Activated CD4-positive, alpha-beta T cell treated with anti-CD3 and anti-CD28 coated beads, Interleukin-10, Interleukin-2, amounts not matched to agents 100 ng/mL and 50 ng/mL, durations not matched to agents 16 hours and 8 hours (primary cell): ENCODE measurements around the gene RPS6KA2.

Experiments used
- DNase-seq: peaks from one replicate; pipeline ENCODE4 v3.0.0-alpha.2; 2020

RPS6KA2 gene

DNA sequence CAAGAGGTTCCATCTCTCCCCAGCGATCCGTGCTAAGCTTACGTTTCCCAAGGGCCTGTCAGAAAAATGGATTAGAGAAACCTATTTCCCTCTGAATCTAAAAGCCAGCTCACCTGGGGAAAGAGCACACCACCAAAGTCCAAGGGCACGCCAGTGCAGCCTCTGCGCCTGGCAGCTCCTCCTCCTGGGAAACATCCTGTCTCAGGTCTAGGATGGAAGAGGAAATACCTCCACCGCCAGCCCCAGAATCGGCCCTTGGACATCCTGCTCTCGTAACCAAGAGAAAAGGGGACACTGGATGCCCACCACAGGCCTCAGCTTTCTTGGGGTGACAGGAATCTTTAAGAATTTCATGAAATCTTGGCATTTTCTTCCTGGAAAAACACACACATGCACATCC lies 59.2 kb downstream of the RPS6KA2 start:
- DNase-seq = no peak

DNA sequence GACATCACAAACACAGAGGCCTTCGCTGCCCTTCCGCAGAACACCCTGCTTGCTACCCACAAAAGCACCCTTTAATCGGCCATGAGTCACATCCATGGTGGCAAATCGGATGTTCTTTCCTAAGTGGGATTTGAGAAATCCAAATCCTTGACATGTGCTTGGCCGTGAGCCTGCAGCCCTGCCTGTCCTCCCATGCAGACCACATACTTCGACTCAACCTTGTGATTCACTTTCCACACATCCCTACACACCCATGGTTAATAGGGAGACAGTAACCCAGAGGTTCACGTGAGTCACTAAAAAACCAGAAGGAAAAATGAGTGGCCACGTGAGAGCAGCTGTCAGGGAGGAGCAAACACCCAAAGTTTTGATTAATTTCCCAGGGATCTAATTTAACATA lies 59.9 kb downstream of the RPS6KA2 start:
- no peak for DNase-seq

DNA sequence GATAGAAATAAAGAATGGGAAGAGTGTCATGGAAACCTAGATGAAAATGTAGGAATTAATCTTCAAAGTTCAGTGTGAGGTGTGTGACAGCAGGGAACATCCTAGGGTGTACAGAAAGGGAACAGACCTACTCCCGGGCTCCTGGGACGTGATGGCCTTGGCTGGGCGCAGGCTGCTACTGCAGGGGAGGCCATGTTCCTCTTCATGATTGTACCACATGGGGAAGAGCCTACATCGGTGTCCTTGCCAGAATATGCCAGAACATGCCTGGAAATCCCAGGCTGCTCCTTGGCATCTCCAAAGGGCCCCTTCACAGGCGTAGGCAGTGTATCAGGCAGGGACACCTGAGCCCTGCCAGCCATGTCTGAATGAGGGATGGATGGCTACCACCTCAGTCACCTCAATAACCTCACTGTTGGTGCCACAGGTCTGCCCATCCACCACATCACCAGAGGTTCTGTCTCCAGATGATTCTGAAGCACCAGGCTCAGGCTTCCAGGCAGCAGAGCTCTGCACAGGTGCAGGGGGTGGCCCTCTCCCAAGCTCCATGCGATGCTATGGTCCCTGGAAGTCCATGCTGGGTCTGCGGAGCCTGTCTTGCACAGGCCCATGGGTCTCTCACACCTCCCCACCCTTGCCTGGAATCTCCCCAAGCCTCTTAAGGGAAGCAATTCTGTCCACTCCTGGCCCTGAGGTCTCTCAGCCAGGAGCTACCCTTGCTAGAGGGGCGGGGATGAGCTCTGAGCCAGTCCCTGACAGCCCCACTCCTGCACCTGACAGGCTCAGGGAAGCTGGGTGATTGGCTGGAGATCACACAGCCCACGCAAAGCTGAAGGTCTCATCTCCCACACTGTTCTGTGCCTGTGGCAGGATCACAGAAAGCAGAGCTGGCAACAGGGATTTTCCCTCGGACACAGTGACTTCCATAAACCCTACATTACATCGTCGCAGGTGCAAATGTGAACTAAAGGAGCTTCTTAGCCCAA lies 60.7 kb downstream of the RPS6KA2 start:
- DNase-seq = no peak

DNA sequence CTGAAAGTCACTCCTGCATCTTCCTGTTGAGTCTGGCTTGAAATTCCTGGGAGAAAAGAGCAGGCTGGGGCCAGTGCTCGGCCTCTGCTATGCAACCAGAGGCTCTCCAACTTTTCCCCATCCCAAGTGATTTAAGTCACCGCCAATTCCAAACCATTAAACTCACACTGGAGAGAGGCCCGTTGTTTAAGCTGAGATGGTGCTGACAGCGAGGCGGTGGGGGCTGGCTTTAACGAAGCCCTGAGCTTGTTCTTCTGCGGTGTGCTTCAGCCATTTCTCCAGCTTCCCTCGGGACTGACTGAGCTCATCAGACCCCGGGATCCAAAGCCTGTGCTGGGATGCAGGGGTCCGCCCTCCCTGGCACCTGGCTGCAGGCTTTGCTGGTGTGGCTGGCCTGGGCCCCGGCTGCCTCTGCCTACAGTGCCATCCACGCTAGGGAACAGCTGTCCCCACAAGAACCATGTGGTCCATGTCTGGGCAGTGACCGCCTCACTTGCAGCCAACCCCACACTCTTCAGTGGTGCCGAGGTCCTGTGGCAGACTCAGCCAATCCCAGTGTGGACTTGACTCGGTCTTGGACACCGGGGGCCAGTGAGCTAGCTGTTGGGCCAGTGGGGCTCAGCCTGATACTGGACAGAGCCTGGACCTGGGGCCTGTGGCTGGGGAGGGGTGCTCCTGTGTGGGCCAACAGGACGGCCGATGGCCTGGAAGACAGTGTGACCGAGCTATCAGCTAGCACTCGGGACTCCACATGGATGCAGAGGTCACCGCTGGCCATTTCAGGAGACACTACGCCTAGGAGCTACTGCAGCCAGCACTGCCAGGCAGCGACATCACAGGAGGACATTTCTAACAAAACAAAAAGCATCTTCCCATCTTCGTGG lies 61.7 kb downstream of the RPS6KA2 start:
- no peak for DNase-seq

DNA sequence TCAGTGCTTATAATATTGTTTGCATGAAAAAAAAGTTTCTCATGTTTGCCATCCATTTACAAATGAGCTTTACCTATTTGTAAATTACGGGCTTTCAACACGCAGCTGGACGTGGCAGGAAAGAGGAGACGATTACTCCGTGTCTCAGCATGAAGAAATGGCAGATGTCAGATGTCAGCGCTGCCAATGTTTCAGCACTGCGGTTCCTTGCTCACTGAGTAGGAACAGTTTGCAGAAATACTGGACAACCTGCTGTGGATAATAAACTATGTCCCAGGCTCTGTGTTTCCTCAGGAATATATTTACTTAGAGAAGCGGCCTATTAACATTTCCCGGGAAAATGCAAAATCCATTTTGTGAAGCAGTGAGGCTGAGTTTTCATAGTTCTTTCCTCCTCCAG lies 63.2 kb downstream of the RPS6KA2 start:
- no peak for DNase-seq

DNA sequence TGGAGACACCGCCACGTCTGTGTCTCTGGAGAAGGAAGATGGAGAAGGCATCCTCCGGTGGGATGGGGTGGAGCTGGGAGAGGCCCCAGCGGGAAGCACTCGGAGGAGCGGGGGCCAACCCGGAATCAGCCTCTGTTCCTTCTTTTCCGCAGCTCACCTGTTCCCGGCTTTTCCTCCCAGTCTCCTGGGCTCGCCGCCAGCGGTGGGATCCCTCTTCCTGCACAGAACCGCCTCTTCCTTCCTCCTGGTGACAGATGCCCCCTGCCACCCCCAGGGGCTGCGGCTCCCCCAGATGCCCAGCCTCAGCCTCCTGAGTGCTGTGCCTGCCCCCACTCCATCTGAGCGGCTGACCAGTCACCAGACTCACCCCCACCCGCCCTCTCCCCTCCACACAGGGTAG lies 63.9 kb downstream of the RPS6KA2 start:
- no peak for DNase-seq

DNA sequence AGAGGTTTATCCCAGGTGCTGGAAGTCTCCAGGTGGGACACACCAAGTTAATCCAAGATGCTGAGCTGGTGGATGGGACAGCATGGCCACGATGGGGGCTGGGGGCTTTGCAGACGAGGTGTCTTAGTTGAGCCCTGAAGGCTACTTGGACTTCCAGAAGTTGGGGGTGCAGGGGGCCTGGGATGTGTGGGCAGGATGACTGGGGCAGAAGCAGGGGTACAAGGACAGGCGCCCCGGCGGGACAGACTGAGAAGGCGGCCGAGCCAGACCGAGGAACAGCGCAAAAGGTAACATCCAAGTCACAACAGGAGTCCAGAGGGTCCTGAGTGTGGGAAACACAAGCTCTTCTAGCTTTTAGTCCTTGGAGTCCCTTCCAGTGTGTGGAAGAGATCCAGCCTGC lies 64.3 kb downstream of the RPS6KA2 start:
- DNase-seq = no peak

DNA sequence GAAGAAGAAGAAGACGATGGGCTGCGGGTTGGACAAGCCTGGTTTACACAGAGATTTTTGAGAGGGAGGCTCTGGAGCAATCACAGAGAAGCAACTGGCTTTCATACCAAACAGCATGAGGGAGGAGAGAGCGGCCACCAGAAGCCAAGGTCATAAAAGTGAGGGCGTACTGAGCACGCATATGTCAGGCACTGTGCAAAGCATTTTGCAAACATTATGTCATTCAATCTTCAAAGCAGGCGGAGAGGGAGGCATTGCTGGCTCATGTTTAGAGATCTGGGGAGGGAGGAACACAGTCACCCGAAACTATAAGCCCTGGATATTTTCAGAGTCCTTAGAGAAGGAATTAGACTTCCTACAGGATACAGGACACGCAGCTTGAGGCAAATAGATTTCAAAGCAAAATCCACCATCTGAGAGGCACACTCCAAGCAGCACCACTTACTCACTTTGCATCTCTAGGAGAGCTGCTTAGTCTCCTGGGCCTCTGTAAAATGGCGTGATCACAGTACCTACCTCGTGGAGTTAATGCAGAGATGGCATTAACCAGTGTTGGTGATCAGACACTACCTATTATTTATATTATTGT lies 65.2 kb downstream of the RPS6KA2 start:
- no peak for DNase-seq

DNA sequence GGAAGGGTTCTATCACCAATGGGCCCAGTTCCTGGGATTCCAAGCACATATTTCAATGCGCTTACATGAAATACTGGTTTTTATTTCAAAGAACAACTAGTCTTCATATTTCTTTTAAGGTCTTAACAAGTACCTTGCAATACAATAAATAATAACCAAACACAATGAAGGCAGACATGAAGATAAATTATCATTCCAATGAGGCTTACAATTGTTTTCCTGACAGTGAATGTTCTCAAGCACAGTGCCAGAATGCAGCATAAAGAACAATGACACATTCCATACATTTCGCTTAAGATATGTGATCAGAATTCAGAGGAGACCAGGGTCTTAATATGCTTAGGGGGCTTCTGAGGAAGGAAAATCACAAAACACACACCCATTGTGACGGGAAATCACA lies 66.8 kb downstream of the RPS6KA2 start:
- no peak for DNase-seq

DNA sequence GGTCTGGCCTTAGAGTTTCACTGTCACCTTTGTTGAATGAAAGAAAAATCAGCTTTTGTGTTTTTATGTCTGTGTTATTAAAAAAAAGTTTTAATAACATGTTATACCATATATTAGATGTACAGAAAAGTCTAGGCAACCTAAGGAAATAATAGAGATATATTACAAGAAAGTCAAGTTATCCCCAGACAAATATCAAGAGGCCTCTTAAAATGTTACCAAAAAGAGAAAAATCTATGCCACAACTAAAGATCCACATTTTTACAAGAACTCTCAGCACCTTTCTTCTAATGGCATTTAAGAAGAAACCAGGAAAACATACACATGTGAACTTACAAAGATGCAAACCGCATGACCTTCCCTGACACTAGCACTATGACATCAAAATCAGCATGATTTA lies 67.4 kb downstream of the RPS6KA2 start:
- no peak for DNase-seq

DNA sequence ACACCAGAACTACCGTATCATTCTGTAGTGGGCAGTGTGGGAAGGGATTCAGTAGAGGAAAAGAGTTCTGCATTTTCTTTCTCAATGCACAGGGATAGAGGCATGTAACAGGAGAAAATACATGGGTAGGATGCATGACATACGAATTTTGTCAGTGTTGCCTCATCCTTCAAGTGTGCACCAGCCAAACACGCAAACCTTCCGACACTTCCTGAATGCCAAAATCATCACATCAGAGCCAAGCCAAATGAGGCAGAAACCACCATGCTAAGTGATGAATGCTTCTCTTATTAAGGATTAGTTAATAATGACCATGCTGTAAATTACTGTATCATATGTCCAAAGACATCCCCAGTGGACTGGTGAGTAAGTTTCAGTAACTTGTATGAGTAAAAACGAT lies 67.8 kb downstream of the RPS6KA2 start:
- DNase-seq = no peak

DNA sequence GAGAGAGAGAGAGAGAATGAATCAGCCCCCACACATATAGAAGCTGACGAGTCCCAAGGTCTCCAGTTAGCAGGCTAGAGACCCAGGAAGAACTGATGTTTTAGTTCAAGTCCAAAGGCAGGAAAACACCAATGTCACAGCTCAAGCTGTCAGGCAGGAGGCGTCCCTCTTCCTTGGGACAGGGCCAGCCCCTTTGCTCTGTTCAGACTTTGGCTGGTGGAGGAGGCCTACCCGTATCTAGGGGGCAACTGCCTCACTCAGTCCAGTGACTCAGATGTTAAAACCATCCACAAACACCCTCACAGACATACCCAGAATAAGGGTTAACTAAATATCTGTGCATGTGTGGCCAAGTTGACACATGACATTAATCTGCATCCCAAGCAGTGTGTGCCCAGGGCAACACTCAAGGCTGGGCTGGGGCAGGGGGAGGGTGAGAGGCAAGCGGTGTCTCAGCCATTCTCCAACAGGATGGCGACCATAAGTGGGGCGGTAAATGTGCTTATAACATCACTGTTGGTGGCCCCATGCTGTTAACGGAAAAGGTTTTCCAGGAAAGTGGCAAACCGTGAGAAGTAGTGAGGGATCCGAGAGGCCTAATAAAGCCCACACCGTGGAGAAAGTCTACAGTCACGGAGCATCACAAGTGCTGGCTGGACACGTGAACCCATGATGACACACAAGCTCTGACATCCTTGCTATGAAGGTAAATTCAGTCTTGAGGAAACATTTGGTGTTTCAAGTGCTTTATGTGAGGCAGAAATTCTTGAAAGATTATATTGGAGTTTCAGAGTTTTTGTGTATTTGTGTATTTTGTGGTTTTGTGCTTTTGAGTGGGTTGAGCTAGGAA lies 68.7 kb downstream of the RPS6KA2 start:
- no peak for DNase-seq

DNA sequence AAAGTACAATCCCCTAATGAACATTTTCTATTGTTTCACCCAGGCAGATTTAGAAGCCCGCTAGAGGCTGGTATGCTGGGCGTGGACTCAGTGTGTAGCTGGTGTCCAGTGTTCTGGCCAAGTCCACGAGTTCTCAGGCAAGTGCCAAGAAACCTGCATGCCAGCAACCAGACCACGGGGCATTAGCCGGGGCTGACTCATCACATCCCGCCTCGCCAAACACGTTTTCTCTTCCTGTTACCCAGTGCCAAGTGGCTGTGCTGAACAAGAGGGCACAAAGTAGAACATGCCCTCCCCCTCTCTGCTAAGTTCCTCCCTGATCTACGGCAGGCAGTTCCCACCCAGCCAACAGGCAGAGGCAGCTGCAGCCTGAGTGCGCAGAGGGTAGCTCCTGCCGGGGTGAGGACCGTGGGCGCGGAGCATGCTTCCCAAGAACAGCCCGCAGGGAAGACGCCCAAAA lies 70.2 kb downstream of the RPS6KA2 start:
- no peak for DNase-seq

DNA sequence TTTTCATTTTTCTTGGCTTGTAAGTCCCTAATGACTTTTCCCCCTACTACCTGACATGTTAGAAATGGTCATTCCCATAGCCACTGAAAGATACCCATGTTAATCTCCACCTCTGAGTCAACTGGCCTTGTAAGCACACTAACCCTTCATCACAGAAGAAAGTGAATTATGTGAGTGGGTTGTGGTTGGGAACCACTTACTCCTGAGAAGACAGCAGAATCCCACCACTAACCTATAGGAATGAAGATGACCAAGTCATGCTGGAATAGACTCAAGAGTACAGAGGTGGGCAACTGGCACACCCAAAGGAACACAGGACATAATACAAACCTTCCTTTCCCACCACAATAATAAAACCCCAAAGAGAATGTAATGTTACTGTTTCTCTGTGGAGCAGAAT lies 70.7 kb downstream of the RPS6KA2 start:
- no peak for DNase-seq

DNA sequence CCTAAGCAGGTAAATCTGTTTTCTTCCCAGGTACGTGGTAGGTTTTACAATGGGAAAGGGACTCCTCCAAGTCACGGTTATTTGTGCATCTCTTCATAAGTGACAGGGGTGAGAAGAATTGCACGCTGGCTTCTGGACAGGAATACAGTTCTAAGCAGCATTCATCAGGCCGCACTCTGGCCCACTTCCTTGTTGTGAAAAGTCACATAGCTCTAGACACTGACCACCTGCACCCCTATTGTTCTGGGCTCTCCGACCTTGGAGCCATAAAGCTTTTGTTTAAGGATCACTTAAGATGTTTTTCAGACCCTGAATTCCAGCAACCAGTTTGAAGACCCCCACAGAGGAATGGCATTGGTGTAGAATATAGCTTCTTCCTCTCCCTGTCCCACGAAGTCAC lies 72.0 kb downstream of the RPS6KA2 start:
- DNase-seq = no peak

DNA sequence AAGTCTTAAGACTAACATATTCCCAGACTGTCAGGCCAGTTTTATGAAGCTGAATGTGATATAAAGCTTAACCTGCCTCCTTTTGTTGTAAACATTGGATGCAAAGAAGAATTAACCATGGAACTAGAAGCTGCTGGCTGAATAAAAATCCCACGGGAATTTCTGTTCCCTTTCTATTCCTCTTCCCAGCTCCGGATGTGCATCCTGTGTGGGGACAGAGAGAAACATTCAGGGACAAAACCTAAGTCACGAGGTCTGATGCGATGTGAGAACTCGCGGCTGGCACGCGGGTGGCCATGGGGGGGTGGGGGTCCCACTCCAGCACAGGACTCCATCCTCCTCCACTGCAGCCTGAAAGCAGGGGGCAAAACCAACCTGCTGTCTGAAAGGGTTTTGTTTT lies 72.7 kb downstream of the RPS6KA2 start:
- DNase-seq = no peak

DNA sequence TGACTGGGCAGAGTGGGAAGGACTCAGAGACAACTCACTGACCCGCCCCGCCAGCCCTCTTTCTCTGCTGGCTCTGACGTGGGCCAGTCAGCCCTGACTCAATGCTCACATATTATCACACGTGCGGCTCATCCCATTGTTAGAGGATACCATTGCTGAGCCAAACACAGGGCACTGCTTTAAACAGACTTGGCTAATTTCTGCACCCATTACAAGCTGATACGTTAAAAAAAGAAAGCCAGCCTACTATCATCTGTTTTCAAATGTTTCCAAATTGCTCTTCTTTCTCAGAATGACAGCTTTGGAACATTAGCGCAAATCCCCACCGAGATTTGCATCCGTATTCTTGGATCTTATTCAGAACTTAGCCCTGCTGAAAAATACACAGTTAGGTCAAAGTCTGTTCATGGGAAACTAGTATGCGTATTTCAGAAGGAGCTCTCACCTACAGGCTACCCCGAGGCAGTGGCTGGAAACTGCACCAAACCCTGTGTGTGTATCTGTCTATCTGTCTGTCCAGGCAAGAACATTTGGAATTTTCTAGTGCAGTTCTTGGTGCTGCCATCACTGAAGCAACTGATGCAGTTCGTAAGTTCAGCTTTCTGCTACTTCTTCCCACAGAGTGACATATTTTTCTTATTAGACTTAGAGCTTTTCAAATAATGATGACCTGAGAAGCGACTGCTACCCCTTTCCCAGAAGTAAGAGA lies 73.3 kb downstream of the RPS6KA2 start:
- no peak for DNase-seq

DNA sequence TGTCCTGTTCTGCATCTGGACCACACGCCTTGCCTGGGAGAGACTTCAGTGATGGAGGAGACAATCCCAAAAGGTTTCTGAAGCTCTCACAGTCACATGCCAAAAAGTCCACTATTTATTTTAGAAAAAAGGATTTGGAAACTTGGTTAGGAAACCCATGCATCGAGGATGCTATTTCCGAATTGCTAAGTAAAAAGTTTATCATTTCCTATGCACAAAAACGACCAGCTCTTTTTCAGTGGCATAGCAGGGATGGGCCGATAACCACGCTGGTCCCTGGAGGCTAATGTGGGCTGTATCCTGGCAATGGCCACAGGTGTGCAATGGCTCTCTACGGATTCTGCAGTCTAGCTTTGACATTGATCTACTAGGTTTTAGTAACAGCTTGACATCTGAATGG lies 74.5 kb downstream of the RPS6KA2 start:
- no peak for DNase-seq

DNA sequence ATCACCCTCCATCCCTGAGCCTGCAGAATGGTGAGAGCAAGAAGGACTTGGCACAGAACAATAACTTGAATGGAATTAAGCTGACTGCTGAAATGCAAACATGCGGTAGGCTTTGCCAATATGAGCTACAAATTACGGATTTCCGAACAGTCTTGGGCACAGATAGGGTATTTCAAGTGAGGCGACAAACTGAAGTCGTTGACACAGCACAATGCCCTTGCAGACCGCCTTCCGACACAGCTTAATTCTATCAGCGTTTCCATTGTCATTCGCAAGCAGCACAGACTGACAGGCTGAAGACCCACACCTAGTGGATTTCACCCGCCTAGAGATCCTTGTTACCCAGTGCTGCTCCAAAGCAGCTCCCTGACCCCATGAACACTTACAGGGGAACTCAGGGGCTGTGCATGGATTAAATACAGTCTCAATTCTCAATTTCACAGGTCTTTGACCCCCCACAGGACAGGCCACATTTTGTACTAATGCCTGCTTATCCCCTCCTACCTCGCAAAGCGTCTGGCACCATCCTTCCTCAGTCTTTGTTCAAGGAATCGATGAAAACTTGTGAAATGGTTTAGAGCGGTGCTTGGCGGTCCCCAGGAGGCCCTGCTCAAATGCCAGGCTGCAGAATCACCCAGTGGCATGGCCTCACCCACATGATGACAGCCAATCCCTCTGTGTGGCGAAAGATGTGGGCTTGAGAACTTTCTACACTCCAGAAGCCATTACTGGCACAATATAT lies 75.1 kb downstream of the RPS6KA2 start:
- no peak for DNase-seq

DNA sequence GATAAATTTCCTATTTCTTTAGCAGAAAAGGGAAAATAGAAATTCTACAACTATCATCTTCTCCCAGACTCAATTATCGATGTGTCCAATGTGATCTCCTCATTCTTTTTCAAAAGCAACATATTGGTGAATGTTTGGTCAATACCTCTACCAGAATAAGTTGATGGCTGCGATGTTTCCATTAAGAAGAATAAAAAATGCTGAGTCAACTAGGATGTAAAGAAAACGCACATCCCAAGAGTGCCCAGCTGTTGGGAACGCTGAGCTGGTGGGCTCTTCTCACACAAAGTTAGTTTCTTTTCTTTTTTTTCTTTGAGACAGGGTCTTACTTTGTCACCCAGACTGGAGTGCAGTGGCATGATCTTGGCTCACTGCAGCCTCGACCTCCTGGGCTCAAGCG lies 80.4 kb downstream of the RPS6KA2 start:
- no peak for DNase-seq
